Suprapubic skin (tissue), 4 donors: ENCODE measurements around the gene SERTAD2. TPM values are rescaled to one million over a fixed set of nuclear protein-coding genes. Genes with fewer than 3 reads are reported as not detected.

Experiments used
- DNase-seq, 2 donors: peaks; one replicate each; pipeline ENCODE4 v3.0.0-alpha.2; 2019; ENCODE audit warnings: low spot score in 2 of 2
- H3K27ac ChIP-seq: fragments of 200-600 bp; sonication (generic); one replicate; pipeline ENCODE4 v1.5.1; 2019
- H3K27me3 ChIP-seq: fragments of 200-600 bp; sonication (generic); one replicate; pipeline ENCODE4 v1.5.1; 2019
- H3K36me3 ChIP-seq: fragments of 200-600 bp; sonication (generic); one replicate; pipeline ENCODE4 v1.5.1; 2019
- H3K4me1 ChIP-seq: fragments of 200-600 bp; sonication (generic); one replicate; pipeline ENCODE4 v1.5.1; 2019
- H3K4me3 ChIP-seq: fragments of 200-600 bp; sonication (generic); one replicate; pipeline ENCODE4 v1.5.1; 2019; ENCODE audit warnings: mild to moderate bottlenecking
- H3K9me3 ChIP-seq: fragments of 200-600 bp; sonication (generic); one replicate; pipeline ENCODE4 v1.5.1; 2019
- EP300 ChIP-seq: sonication (generic); formaldehyde crosslinking; IDR thresholded peaks from one replicate; pipeline ENCODE4 v1.6.1; 2017; ENCODE audit warnings: antibody characterized with exemption
- POLR2A ChIP-seq, 2 donors: fragments of 450-650 bp; IDR thresholded peaks; one replicate each; pipeline ENCODE4 v1.6.1; 2017; ENCODE audit warnings: antibody characterized with exemption in 2 of 2, mild to moderate bottlenecking in 2 of 2, moderate library complexity in 2 of 2
- POLR2AphosphoS5 ChIP-seq, 3 donors: sonication (generic); formaldehyde crosslinking; IDR thresholded peaks; one replicate each; pipeline ENCODE4 v1.6.1; 2017; ENCODE audit warnings: antibody characterized with exemption in 3 of 3
- WGBS: methylation state at CpG from one replicate; pipeline ENCODE4 v1.1.5; 2018; 5-methylcytosine and 5-hydroxymethylcytosine counted together
- total RNA-seq, 4 donors: library from RNA; depleted of rRNA; stranded (reverse); fragments of >200 nt; gene quantifications; one replicate each; pipeline ENCODE4 v1.1.0, GENCODE V29; 2016
- TF ChIP-seq, protein P1 (sequence below), 2 donors: fragments of 200-600 bp in 1 of 2; fragments of 450-650 bp in 1 of 2; sonication (generic) in 1 of 2; IDR thresholded peaks; one replicate each; pipeline ENCODE4 v1.5.1; 2016 to 2019; ENCODE audit warnings: antibody characterized with exemption in 2 of 2, mild to moderate bottlenecking in 1 of 2, moderate library complexity in 1 of 2

SERTAD2 gene
- total RNA-seq, 4 donors from 2014 or later, result 23.7 to 36.4 (median 30.9) TPM

DNA sequence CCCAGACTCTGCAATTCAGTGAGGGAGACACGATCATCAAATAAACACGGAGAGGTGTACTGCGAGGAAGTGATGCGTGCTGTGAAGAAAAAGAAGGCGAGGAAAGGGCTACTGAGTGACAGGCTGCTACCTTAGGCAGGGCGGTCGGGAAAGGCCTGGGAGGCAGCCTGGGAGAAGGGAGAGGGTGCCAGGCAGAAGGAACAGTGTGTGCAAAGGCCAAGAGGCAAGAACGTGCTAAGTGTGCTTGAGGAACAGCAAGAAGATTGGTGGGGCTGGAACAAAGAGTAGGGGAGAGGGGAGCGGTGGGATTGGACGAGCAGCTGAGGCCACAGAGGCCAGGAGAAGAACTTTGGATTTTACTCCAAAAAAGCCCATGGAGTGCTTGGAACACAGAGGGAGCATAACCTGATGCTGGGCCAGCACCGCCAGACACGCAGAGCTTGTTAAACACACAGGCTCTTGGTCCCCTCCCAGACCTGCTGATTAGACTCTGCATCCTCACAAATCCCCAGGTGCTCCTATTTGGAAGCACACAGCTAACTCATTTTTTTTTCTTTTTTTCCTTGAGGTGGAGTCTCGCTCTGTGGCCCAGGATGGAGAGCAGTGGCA lies 30.4 kb downstream of the SERTAD2 start:
- DNase-seq, result peak in 1 of 2 donors; percentile 30
- Histone ChIP-seq H3K4me3 (no peak overlapping the region), H3K27ac (no peak overlapping the region), H3K36me3 (no peaks in the 10 kb centered on the region), H3K4me1 (peaks cover under 1% of the 10 kb centered on the region), H3K27me3 (no peaks in the 10 kb centered on the region), H3K9me3 (no peaks in the 10 kb centered on the region)
- WGBS, result 86% methylated on average over 13 of the region's 13 CpGs
- no peak for TF ChIP-seq POLR2AphosphoS5 (IDR thresholded peaks at IDR 0.05)
- TF ChIP-seq, protein P1, sequence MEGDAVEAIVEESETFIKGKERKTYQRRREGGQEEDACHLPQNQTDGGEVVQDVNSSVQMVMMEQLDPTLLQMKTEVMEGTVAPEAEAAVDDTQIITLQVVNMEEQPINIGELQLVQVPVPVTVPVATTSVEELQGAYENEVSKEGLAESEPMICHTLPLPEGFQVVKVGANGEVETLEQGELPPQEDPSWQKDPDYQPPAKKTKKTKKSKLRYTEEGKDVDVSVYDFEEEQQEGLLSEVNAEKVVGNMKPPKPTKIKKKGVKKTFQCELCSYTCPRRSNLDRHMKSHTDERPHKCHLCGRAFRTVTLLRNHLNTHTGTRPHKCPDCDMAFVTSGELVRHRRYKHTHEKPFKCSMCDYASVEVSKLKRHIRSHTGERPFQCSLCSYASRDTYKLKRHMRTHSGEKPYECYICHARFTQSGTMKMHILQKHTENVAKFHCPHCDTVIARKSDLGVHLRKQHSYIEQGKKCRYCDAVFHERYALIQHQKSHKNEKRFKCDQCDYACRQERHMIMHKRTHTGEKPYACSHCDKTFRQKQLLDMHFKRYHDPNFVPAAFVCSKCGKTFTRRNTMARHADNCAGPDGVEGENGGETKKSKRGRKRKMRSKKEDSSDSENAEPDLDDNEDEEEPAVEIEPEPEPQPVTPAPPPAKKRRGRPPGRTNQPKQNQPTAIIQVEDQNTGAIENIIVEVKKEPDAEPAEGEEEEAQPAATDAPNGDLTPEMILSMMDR (IDR thresholded peaks at IDR 0.05), result no peak
- no peak for TF ChIP-seq EP300
- TF ChIP-seq POLR2A (IDR thresholded peaks at IDR 0.05), result no peak

- TF ChIP-seq POLR2A (IDR thresholded peaks at IDR 0.05), result no peak
- no peak for TF ChIP-seq POLR2AphosphoS5 (IDR thresholded peaks at IDR 0.05)
- TF ChIP-seq EP300, result no peak
- TF ChIP-seq, protein P1 (IDR thresholded peaks at IDR 0.05), result no peak
- peak in 1 of 2 donors; percentile 46 for DNase-seq
- peaks cover 2% of the 10 kb centered on the region for H3K4me1 ChIP-seq
- no peaks in the 10 kb centered on the region for H3K36me3 ChIP-seq
- WGBS, result 81% methylated on average over 6 of the region's 13 CpGs
- no peak overlapping the region for H3K4me3 ChIP-seq
- no peaks in the 10 kb centered on the region for H3K9me3 ChIP-seq
- no peaks in the 10 kb centered on the region for H3K27me3 ChIP-seq
- no peak overlapping the region for H3K27ac ChIP-seq
Observed at GRCh38 chr2:64622443-64623241, 31.1 kb downstream of the SERTAD2 start.

DNA sequence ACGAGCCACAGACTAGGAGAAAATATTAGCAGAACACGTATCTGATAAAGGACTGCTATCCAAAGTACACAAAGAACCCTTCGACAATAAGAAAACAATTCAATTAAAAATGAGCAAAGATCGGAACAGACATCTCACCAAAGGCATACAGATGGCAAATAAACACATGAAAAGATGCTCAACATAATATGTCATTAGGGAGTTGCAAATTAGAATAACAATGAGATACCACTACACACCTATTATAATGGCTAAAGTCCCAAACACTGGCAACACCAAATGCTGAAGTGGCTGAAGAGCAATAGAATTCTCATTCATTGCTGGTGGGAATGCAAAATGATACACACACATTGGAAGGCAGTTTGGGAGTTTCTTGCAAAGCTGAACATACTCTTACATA lies 33.1 kb downstream of the SERTAD2 start:
- no peaks in the 10 kb centered on the region for H3K9me3 ChIP-seq
- H3K27me3 ChIP-seq, result no peaks in the 10 kb centered on the region
- WGBS, result 77% methylated on average over 4 of the region's 4 CpGs
- no peaks in the 10 kb centered on the region for H3K36me3 ChIP-seq
- TF ChIP-seq POLR2AphosphoS5 (IDR thresholded peaks at IDR 0.05) (no peak), EP300 (no peak), POLR2A (IDR thresholded peaks at IDR 0.05) (no peak)
- TF ChIP-seq, protein P1 (IDR thresholded peaks at IDR 0.05), result no peak
- H3K4me1 ChIP-seq, result peaks cover 14% of the 10 kb centered on the region
- no peak for DNase-seq
- H3K4me3 ChIP-seq, result no peak overlapping the region
- no peak overlapping the region for H3K27ac ChIP-seq

DNA sequence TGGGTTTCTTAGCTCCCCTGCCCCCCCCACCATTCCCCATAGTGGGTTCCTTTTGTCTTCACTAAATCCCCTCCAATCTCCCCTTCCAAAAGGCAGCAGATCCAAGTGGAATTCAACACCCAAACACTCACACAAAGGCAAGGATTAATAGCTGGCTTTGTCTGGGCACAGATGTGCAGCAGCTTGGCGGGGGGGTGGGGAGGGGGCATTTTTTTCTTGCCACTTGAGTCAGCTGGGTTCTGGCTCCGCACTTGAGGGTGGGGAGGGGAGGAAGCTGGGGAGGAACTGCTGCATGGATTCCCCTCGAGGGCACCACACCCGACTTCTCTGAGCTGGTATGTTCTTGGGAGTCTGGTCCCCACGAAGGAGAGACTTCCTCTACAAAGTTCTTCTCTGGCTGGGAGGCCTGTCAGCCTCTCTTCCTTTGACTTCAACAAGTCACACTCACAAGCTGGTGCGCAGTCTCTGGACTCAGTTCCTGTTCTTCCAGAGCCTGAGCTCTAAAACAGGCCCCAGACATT lies 36.0 kb downstream of the SERTAD2 start:
- no peaks in the 10 kb centered on the region for H3K27me3 ChIP-seq
- TF ChIP-seq POLR2AphosphoS5 (IDR thresholded peaks at IDR 0.05), result no peak
- TF ChIP-seq POLR2A (IDR thresholded peaks at IDR 0.05), result no peak
- TF ChIP-seq, protein P1 (IDR thresholded peaks at IDR 0.05), result no peak
- TF ChIP-seq EP300, result no peak
- WGBS, result 30% methylated on average over 6 of the region's 6 CpGs
- no peaks in the 10 kb centered on the region for H3K9me3 ChIP-seq
- no peaks in the 10 kb centered on the region for H3K36me3 ChIP-seq
- H3K4me1 ChIP-seq, result peaks cover 16% of the 10 kb centered on the region
- H3K27ac ChIP-seq, result no peak overlapping the region
- DNase-seq, result no peak
- H3K4me3 ChIP-seq, result no peak overlapping the region
